ENCODE data around the gene UBE2O.
A peak's percentile ranks its signal among the peaks of the same experiment; 100 is the strongest.

UBE2O gene

DNA sequence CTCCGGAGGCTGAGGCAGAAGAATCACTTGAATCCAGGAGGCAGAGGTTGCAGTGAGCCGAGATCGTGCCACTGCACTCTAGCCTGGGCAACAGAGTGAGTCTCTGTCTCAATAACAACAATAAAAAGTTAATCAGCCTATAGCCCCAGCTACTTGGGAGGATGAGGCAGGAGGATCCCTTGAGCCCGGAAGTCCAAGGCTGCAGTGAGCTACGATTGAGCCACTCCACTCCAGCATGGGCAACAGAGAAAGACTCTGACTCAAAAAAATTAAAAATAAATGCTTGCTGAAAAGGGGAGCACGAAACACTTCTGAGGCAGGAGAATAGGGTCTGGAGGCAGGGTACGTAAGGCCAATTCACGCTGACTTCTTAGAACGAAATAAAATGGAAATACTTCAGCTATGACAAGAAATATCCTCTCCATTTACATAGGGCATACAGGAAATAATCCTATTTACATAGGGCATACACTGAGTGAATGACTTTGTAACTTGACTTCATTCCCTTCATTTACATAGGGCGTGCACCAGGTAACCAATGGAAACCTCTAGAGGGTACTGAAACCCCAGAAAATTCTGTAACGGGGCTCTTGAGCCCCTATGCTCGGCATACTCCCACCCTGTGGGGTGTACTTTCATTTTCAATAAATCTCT, 96.0 kb downstream of the UBE2O start:
- no peak overlapping the region for H3K4me2 ChIP-seq (ENCODE audit: insufficient read depth, low read length, poor library complexity, severe bottlenecking)
- no peak overlapping the region for H3K14ac ChIP-seq (ENCODE audit: low read length)
- no peak overlapping the region for H2BK5ac ChIP-seq (ENCODE audit: low read length)
- H4K91ac ChIP-seq (ENCODE audit: low read depth, low read length, poor library complexity): no peak overlapping the region
- H4K8ac ChIP-seq (ENCODE audit: low read depth, low read length): no peak overlapping the region
- H3K4me3 ChIP-seq (ENCODE audit: low read length in 2 of 2): no peak overlapping the region
- no peak overlapping the region for H2BK120ac ChIP-seq (ENCODE audit: low read depth, low read length)
- H3K18ac ChIP-seq (ENCODE audit: low read length): no peak overlapping the region
- H3K27ac ChIP-seq (replicated peaks; ENCODE audit: low read length): no peak overlapping the region
- no peak overlapping the region for H2AK5ac ChIP-seq (ENCODE audit: low read depth, low read length)
- peaks cover 0 to 2% (median 0%) of the 10 kb centered on the region in 3 experiments for H3K27me3 ChIP-seq (ENCODE audit: control insufficient read depth in 3 of 3, insufficient read depth in 3 of 3, low read depth in 1 of 3, low read length in 3 of 3)
- H3K4ac ChIP-seq (ENCODE audit: low read length): no peak overlapping the region
- no peaks in the 10 kb centered on the region for H3K36me3 ChIP-seq (replicated peaks in 1 of 2; ENCODE audit: control insufficient read depth in 2 of 2, insufficient read depth in 2 of 2, low read length in 2 of 2)
- H3K9me3 ChIP-seq (replicated peaks in 1 of 2; ENCODE audit: control insufficient read depth in 2 of 2, insufficient read depth in 1 of 2, low read depth in 1 of 2, low read length in 2 of 2): no peaks in the 10 kb centered on the region
- H3K9ac ChIP-seq (ENCODE audit: low read depth, low read length, poor library complexity): no peak overlapping the region
- no peak overlapping the region for H2BK12ac ChIP-seq (ENCODE audit: low read length)
- no peak overlapping the region for H3K23ac ChIP-seq (ENCODE audit: low read depth, low read length, poor library complexity)
- H2BK15ac ChIP-seq (ENCODE audit: low read length): no peak overlapping the region
- no CpG with 5 or more reads among the region's 12 CpGs for WGBS, 2 donors (ENCODE audit: extremely low coverage in 2 of 2, insufficient read length in 2 of 2, insufficient replicate concordance in 1 of 2)
- H2AFZ ChIP-seq (ENCODE audit: low read length): no peak overlapping the region
- DNase-seq (ENCODE audit: low spot score): no peak
- H3K79me1 ChIP-seq (ENCODE audit: low read depth, low read length): peaks cover 3% of the 10 kb centered on the region
- H3K4me1 ChIP-seq (ENCODE audit: control insufficient read depth in 2 of 2, insufficient read depth in 1 of 2, low read depth in 1 of 2, low read length in 2 of 2): peaks cover 6% of the 10 kb centered on the region in 2 donors

DNA sequence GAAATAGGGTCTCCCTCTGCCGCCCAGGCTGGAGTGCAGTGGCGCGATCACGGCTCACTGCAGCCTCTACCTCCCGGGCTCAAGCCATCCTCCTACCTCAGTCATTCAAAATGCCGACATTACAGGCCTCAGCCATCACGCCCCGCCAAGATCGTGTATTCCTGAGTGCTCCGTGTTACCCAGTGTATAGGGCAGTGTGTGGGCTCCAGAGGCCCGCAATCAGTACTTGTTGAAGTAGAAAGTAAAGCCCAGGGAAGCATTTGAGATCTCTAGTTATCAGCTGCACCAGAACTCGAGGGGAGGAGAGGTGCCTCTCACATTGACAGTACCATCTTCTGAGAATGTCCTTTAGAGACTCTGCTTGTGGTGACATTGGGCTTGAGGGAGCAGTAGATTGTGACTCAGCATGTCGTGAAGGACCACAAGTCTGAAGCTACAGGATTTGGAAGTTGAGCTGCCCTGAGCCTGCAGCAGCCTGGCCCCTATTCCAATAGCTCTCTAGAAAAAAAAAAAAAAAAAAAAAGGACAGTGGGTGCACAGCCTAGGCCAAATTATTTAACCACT, 98.1 kb downstream of the UBE2O start:
- Histone ChIP-seq H3K9me3 (replicated peaks in 1 of 2; ENCODE audit: control insufficient read depth in 2 of 2, insufficient read depth in 1 of 2, low read depth in 1 of 2, low read length in 2 of 2) (no peaks in the 10 kb centered on the region), H3K23ac (ENCODE audit: low read depth, low read length, poor library complexity) (no peak overlapping the region), H4K8ac (ENCODE audit: low read depth, low read length) (no peak overlapping the region), H3K4ac (ENCODE audit: low read length) (no peak overlapping the region), H2AK5ac (ENCODE audit: low read depth, low read length) (no peak overlapping the region), H2BK120ac (ENCODE audit: low read depth, low read length) (no peak overlapping the region), H3K4me3 (ENCODE audit: low read length in 2 of 2) (peak overlapping the region in 1 of 2 donors; percentile 87), H3K27ac (replicated peaks; ENCODE audit: low read length) (no peak overlapping the region), H2BK12ac (ENCODE audit: low read length) (no peak overlapping the region), H3K18ac (ENCODE audit: low read length) (no peak overlapping the region), H3K4me1 (ENCODE audit: control insufficient read depth in 2 of 2, insufficient read depth in 1 of 2, low read depth in 1 of 2, low read length in 2 of 2) (peaks cover 6% of the 10 kb centered on the region in 2 donors), H4K91ac (ENCODE audit: low read depth, low read length, poor library complexity) (no peak overlapping the region), H2BK5ac (ENCODE audit: low read length) (no peak overlapping the region), H3K79me1 (ENCODE audit: low read depth, low read length) (peaks cover 3% of the 10 kb centered on the region), H3K27me3 (ENCODE audit: control insufficient read depth in 3 of 3, insufficient read depth in 3 of 3, low read depth in 1 of 3, low read length in 3 of 3) (peaks cover 0 to 2% (median 0%) of the 10 kb centered on the region in 3 experiments), H3K9ac (ENCODE audit: low read depth, low read length, poor library complexity) (no peak overlapping the region), H3K14ac (ENCODE audit: low read length) (no peak overlapping the region), H2BK15ac (ENCODE audit: low read length) (no peak overlapping the region), H2AFZ (ENCODE audit: low read length) (peak overlapping the region; percentile 83), H3K36me3 (replicated peaks in 1 of 2; ENCODE audit: control insufficient read depth in 2 of 2, insufficient read depth in 2 of 2, low read length in 2 of 2) (peaks cover 0 to 6% of the 10 kb centered on the region in 2 donors), H3K4me2 (ENCODE audit: insufficient read depth, low read length, poor library complexity, severe bottlenecking) (no peak overlapping the region)
- no CpG with 5 or more reads among the region's 13 CpGs for WGBS, 2 donors (ENCODE audit: extremely low coverage in 2 of 2, insufficient read length in 2 of 2, insufficient replicate concordance in 1 of 2)
- no peak for DNase-seq (ENCODE audit: low spot score)

DNA sequence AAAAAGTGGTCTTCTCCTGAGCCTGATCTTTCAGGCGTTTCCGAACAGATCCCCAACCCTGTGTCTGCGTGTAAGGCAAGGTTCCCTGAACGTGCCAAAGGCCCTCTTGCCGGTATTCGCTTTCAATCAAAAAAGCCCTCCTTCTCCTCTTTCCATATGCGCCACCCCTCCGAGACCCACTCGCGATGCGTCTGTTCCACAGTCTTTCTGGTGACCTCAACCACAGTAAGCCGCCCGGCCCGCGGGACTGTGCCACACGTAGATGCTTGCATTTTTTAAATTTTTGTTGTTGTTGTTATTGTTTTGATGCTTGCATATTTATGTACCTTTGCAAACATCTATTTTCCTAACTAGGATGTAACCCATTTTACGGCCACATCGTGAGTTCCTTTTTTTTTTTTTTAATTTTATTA, 98.6 kb downstream of the UBE2O start:
- DNase-seq (ENCODE audit: low spot score): no peak
- peak overlapping the region; percentile 41 for H3K27ac ChIP-seq (replicated peaks; ENCODE audit: low read length)
- peak overlapping the region; percentile 98 for H3K4me2 ChIP-seq (ENCODE audit: insufficient read depth, low read length, poor library complexity, severe bottlenecking)
- H2BK15ac ChIP-seq (ENCODE audit: low read length): peak overlapping the region; percentile 77
- H3K36me3 ChIP-seq (replicated peaks in 1 of 2; ENCODE audit: control insufficient read depth in 2 of 2, insufficient read depth in 2 of 2, low read length in 2 of 2): peaks cover 0 to 6% of the 10 kb centered on the region in 2 donors
- peak overlapping the region; percentile 76 for H3K14ac ChIP-seq (ENCODE audit: low read length)
- H2BK5ac ChIP-seq (ENCODE audit: low read length): no peak overlapping the region
- no peak overlapping the region for H2BK120ac ChIP-seq (ENCODE audit: low read depth, low read length)
- peaks cover 6% of the 10 kb centered on the region in 2 donors for H3K4me1 ChIP-seq (ENCODE audit: control insufficient read depth in 2 of 2, insufficient read depth in 1 of 2, low read depth in 1 of 2, low read length in 2 of 2)
- H2AFZ ChIP-seq (ENCODE audit: low read length): peak overlapping the region; percentile 93
- peak overlapping the region; percentile 86 for H3K18ac ChIP-seq (ENCODE audit: low read length)
- H3K79me1 ChIP-seq (ENCODE audit: low read depth, low read length): peaks cover 3% of the 10 kb centered on the region
- peak overlapping the region; percentile 70 to 87 for H3K4me3 ChIP-seq (ENCODE audit: low read length in 2 of 2)
- no peak overlapping the region for H3K4ac ChIP-seq (ENCODE audit: low read length)
- WGBS, 2 donors (ENCODE audit: extremely low coverage in 2 of 2, insufficient read length in 2 of 2, insufficient replicate concordance in 1 of 2): no CpG with 5 or more reads among the region's 18 CpGs
- no peak overlapping the region for H4K8ac ChIP-seq (ENCODE audit: low read depth, low read length)
- no peak overlapping the region for H3K23ac ChIP-seq (ENCODE audit: low read depth, low read length, poor library complexity)
- H3K27me3 ChIP-seq (ENCODE audit: control insufficient read depth in 3 of 3, insufficient read depth in 3 of 3, low read depth in 1 of 3, low read length in 3 of 3): peaks cover 0 to 2% (median 0%) of the 10 kb centered on the region in 3 experiments
- H4K91ac ChIP-seq (ENCODE audit: low read depth, low read length, poor library complexity): no peak overlapping the region
- peak overlapping the region; percentile 87 for H3K9ac ChIP-seq (ENCODE audit: low read depth, low read length, poor library complexity)
- no peaks in the 10 kb centered on the region for H3K9me3 ChIP-seq (replicated peaks in 1 of 2; ENCODE audit: control insufficient read depth in 2 of 2, insufficient read depth in 1 of 2, low read depth in 1 of 2, low read length in 2 of 2)
- no peak overlapping the region for H2BK12ac ChIP-seq (ENCODE audit: low read length)
- no peak overlapping the region for H2AK5ac ChIP-seq (ENCODE audit: low read depth, low read length)

DNA sequence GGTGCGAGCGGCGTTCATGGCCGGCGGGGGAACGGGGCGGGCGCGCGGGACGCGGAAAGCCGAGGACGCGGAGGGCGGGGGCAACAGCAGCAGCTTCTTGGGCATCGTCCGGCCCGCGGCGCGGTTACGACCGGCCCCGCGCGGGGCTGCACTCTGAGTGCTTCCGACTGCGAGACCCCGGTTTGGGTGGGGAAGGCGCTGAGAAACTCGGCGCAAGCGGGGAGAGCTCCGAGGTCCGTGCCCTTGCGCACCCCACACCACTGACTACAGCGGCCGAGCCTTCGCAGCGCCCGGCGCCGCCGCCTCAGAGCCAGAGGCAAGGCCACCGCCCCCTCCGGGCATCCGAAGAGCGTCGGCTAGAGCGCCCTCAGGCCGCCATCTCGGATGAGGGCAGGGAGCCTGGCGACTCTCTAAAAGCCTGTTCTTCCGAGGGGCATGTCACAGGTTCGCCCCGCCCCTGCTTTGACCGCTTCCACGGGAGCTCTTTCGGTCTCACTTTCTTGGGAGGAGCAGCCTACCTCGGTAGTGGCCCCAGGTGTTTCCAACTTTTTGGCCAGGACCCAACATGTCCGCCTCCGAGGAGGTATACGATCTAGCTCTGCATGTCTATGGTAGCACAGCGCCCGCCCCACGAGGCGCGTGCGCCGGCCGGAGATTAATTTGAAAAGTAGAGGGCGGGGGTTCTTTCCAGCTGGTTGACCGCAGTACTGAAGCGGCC, 99.2 kb downstream of the UBE2O start, which contains the start of gene PRPSAP1:
PRPSAP1 (minus strand) TSS at position 318 of the 718 bp plus-strand sequence; CDS start at position 105, 213 bp downstream.
- H2BK5ac ChIP-seq (ENCODE audit: low read length): peak within 1 kb of the TSS; percentile 94
- H4K8ac ChIP-seq (ENCODE audit: low read depth, low read length): no peak within 1 kb of the TSS
- peak within 1 kb of the TSS; percentile 93 for H2AFZ ChIP-seq (ENCODE audit: low read length)
- H3K27me3 ChIP-seq (ENCODE audit: control insufficient read depth in 3 of 3, insufficient read depth in 3 of 3, low read depth in 1 of 3, low read length in 3 of 3): peaks cover 0 to 2% (median 0%) of the 10 kb centered on the region in 3 experiments
- H3K23ac ChIP-seq (ENCODE audit: low read depth, low read length, poor library complexity): peak within 1 kb of the TSS; percentile 99
- no peak within 1 kb of the TSS for H4K91ac ChIP-seq (ENCODE audit: low read depth, low read length, poor library complexity)
- peak within 1 kb of the TSS; percentile 76 for H3K4ac ChIP-seq (ENCODE audit: low read length)
- H3K14ac ChIP-seq (ENCODE audit: low read length): peak within 1 kb of the TSS; percentile 97
- peak within 1 kb of the TSS; percentile 87 to 92 for H3K4me3 ChIP-seq (ENCODE audit: low read length in 2 of 2)
- H3K27ac ChIP-seq (replicated peaks; ENCODE audit: low read length): peak within 1 kb of the TSS; percentile 79
- H3K9me3 ChIP-seq (replicated peaks in 1 of 2; ENCODE audit: control insufficient read depth in 2 of 2, insufficient read depth in 1 of 2, low read depth in 1 of 2, low read length in 2 of 2): no peaks in the 10 kb centered on the region
- H3K18ac ChIP-seq (ENCODE audit: low read length): peak within 1 kb of the TSS; percentile 96
- H3K79me1 ChIP-seq (ENCODE audit: low read depth, low read length): peaks cover 3% of the 10 kb centered on the region
- no peak within 1 kb of the TSS for H2BK12ac ChIP-seq (ENCODE audit: low read length)
- H3K36me3 ChIP-seq (replicated peaks in 1 of 2; ENCODE audit: control insufficient read depth in 2 of 2, insufficient read depth in 2 of 2, low read length in 2 of 2): peaks cover 0 to 9% of the 10 kb centered on the region in 2 donors
- peaks cover 6% of the 10 kb centered on the region in 2 donors for H3K4me1 ChIP-seq (ENCODE audit: control insufficient read depth in 2 of 2, insufficient read depth in 1 of 2, low read depth in 1 of 2, low read length in 2 of 2)
- no peak within 1 kb of the TSS for H2BK120ac ChIP-seq (ENCODE audit: low read depth, low read length)
- peak; percentile 92 for DNase-seq (ENCODE audit: low spot score)
- H2BK15ac ChIP-seq (ENCODE audit: low read length): peak within 1 kb of the TSS; percentile 96
- peak within 1 kb of the TSS; percentile 87 for H3K9ac ChIP-seq (ENCODE audit: low read depth, low read length, poor library complexity)
- H2AK5ac ChIP-seq (ENCODE audit: low read depth, low read length): peak within 1 kb of the TSS; percentile 48
- no CpG with 5 or more reads among the region's 75 CpGs for WGBS, 2 donors (ENCODE audit: extremely low coverage in 2 of 2, insufficient read length in 2 of 2, insufficient replicate concordance in 1 of 2)
- peak within 1 kb of the TSS; percentile 98 for H3K4me2 ChIP-seq (ENCODE audit: insufficient read depth, low read length, poor library complexity, severe bottlenecking)

Data from neuronal stem cell (in vitro differentiated cells).